Left renal cortex interstitium (tissue), 4 donors: ENCODE data around the gene STAP1. TPM values are rescaled to one million over a fixed set of nuclear protein-coding genes. Genes with fewer than 3 reads are reported as not detected.

Experiments used
- DNase-seq, 4 donors: peaks; one replicate each; pipeline ENCODE4 v3.0.0-alpha.2; 2013; ENCODE audit warnings: low read depth in 4 of 4, low spot score in 2 of 4, missing footprints in 1 of 4
- polyA plus RNA-seq, 4 donors: library from polyadenylated mRNA; unstranded; fragments of 120-200 nt; gene quantifications; one replicate each; pipeline ENCODE4 v1.2.1, GENCODE V29; 2013; ENCODE audit not compliant: insufficient read length in 4 of 4

STAP1 gene
- polyA plus RNA-seq, 4 donors, result 0.13 to 0.24 (median 0.17) TPM

DNA sequence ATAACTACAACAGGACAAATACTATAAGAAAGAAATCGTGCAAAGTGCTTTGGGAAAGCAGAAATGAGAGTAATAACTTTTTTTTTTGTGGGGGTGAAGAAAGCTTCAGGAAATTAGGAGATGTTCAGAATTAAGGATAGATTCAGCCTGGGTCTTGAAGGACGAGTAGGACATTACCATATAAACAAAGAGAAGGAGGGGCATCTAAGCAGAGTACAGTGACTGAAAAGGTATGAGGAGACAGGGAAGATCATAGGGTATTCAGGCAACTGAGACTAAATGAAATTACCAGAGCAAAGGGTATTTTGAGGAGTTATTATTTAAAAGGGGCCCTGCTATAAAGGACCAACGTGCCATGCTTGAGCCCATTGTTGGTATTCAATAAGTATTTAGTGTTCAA, 3.1 kb upstream of the STAP1 start:
- no peak for DNase-seq

DNA sequence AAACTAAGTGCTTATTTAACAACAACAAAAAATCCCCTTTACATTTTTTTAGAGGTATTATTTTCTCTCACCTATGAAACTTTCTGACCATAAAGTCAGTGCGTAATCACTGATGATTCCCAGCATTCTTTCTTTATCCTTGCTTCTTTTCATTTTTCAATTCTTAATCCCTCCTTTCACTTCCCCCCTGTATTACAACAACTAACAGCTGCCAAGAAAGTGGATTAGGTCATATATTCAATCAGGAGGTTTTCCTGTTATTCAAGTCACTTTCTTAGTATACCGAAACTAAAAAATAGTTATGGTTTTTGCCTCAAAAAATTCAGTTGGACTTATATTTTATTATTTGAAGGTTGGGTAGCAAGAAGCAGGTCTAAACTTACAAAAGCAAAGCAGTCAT, 2.1 kb upstream of the STAP1 start:
- no peak for DNase-seq

DNA sequence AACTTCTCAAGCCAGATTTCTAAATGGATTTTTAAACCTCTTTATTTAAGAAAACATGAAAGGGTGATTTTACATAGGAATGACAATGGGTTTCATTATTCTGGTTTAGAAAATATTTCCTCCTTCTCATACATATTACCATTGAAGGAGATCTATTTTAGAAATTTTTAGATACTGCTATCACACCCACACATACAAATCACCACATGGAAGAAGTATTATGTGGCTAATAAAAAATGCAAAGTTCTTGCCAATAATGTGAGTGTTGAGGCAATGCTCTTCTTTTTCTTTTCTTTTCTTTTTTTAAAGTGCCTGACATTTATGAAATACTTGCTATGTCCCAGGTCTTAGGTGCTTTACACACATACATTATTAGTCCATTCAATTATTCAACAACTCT, 6.8 kb downstream of the STAP1 start:
- DNase-seq, result no peak

DNA sequence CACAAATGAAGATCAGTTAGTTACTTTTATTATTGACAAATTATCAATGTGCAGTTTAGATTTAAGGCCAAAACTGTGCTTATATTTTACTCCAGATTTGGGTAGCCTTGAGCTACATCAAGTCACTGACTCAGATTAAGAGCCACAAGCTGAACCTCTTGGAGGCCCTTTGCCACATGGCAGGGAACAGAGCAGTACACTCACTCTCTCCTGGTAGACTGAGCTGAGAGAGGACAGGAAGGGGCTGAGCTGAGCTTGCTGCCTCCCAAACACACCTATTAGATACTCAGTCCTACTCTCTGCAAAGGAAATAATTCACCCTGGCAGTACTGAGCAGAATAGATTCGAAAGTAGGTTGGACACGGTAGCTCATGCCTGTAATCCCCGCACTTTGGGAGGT, 7.8 kb downstream of the STAP1 start:
- no peak for DNase-seq

DNA sequence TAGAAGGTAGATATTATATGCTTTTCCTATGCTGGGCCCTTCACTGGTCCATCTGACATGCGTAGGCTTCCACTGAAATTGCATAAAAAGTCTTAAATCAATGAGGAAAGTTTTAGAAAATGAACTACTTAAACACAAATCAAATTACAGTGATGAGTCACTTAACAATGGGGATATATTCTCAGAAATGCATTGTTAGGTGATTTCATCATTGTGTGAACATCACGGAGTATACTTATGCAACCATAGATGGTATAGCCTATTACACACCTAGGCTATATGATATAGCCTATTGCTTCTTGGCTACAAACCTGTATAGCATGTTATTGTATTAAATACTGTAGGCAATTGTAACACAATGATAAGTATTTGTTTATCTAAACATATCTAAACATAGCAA, 10.3 kb downstream of the STAP1 start:
- no peak for DNase-seq

DNA sequence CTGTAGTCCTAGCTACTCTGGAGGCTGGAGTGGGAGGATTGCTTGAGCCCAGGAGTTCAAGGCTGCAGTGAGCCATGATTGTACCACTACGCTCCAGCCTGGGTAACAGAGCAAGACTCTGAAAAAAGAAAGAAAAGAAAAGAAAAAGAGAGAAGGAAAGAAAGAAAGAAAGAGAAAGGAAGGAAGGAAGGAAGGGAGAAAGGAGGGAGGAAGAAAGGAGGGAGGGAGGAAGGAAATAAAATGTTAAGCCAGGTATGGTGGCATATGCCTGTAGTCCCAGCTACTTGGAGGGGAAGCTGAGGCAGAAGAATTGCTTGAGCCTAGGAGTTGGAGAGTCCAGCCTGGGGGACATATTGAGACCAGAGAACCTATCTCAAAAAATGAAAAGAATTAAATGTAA, 12.0 kb downstream of the STAP1 start:
- no peak for DNase-seq

DNA sequence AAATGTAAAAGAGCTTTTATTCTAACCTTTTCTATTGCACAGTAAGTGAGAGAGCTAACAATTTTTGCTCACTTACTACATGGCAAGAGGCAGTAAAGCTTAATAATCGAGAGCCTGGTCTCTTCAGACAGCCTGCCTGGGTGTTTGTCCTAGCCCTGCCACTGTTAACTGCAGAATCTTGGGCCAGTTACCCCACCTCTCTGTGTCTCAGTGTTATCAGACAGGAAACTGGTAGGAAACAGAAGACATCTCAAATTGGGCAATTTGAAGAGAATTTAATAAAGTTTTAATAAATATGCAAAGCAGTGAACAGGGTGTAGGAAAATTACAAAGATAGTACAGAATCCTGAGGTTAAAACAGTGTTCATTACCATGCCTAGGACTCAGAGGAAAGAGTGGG, 13.4 kb downstream of the STAP1 start:
- DNase-seq, result no peak

DNA sequence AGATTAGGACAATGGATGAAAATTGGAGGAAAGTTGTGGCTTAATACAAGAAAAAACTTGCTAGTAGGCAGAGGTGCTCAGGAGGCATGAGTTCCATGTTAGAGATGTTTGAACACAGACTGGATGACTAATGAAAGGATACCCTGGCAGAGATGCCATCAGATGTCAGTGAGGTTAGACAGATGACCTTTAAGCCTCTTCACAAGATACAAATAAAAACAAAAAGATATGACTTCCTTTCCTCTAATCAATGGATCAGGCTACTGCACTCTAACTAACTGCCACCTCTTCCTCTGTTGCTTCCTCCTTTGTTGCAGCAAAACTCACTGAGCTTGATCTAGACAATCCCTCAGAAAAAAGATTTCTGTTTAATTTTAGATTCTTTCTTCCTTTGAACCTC, 14.7 kb downstream of the STAP1 start:
- DNase-seq, result no peak

DNA sequence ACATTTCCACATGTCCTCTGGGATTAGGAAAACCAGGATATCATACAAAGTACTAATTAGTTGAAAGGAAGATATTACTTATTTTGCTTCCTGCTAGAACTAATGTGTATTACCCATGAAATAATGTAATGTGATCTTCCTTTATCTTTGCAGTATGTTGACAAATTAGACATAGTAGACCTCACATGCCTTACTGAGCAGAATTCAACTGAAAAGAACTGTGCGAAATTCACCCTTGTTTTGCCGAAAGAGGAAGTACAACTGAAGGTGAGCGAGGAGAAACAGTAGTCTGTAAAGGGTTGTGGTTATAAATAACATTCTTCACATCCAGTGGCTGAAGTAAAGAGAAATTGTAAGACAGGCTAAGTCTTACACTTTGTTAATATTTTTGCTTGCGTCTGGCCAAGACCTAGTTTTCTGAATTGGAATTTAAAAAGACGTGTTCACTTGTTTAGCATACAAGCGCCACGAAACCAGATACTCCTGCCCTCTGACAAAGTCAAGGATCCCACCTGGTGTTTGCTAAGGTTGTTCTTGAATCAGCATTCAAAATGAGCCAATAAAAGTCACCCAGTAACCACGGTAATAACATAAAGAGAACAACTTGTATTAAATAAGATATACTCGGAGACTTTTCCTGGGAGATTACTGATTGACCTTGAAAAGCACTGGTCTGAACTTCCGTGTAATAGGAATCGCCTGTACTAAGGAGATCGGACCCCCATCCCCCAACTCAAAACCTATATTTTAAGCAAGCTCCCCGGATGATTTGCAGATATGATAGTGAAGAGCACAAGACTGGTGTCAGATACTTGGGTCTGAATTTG, 16.9 kb downstream of the STAP1 start:
- peak; percentile 9 to 31 (median 15) for DNase-seq

DNA sequence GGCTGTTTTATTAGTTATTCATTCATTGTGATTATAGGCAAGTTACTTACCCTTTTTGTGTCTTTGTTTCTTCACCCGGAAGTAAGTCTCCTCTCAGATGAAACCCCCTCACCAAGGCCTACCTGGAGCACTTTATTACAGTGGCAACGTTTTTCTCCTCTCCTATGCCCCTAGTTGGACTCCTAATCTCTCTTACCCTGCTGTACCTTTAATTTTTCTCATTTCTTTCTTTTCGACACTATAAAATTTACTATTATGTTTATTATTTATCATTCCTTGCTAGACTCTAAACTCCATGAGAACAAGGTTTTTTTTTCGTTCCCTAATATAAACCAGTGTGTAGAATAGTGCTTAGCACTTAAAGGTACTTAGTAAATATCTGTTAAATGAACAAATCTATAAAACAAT, 17.5 kb downstream of the STAP1 start:
- no peak for DNase-seq

DNA sequence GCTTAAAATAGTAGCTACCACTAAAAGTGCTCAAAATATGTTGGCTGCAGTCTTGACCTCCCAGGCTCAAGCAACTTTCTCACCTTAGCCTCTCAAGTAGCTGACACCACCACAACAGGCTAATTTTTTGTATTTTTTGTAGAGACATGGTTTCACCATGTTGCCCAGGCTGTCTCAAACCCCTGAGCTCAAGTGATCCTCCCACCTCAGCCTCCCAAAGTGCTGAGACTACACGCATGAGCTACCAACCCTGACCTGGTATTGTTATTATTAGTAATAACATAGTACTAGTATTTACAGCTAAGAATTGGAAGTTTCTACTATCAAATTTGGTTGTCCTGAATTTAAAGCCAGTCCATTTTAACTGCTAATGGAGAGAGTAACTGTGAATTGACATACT, 18.0 kb downstream of the STAP1 start:
- no peak for DNase-seq

DNA sequence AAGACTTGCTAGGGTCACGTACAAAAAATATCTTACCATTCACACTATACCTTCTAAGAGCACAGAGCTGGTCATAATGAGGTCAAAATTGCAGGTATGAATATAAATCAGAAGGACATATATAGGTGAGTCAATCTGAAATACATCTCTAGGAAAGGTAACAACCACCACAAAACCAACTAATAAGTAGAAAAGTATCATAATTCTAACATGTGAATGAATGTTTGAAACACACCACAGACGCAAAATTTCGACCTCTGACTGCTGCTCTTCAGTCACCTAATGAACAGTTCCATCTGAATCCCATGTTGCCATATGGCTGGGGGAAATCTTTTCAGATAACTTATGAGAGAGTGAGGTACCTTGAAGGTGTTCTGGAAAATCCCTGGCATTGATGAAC, 22.1 kb downstream of the STAP1 start:
- DNase-seq, result no peak

DNA sequence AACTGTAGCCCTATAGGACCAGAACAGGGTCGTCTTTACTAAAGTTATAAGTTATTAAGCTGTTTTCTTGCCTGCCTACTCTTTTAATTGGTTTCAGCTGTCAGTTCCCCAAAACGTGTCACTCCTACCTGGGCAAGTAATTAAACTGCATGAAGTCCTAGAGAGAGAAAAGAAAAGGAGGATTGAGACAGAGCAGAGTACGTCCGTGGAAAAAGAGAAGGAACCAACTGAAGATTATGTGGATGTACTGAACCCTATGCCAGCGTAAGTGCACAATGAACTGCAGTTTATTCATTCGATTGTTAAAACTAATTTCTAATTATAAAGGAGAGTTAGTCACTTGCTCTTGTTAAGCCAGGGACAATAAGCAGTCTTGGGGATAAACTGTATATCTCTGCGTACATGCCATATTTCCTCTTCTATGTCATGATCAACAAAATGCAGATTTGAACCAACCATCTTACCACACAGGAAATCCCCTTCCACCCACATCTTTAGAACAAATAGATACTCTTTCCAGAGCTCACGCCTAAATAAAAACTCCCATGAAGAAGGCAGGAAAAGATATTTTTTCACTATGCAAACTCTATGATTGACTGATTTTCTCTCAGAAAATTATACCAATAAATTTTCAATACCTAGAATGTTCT, 22.8 kb downstream of the STAP1 start:
- DNase-seq, result no peak

DNA sequence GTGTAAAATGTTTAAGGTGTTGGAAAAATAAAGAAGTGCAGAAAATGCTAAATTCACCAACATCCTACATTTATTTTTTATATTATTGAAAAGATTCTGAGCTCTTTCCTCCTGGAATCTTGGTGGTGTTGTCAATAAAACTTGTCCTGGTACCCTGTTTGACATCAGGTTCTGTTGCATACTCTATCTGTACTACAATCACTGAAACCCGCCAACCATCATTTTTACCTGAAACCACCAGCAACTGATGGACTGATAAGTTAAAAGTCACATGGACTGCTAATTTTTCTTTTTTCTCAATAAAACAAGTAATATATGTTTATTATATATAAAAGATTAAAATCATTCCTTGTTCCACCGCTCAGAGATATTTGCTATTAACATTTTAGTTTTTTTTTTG, 23.4 kb downstream of the STAP1 start:
- no peak for DNase-seq

DNA sequence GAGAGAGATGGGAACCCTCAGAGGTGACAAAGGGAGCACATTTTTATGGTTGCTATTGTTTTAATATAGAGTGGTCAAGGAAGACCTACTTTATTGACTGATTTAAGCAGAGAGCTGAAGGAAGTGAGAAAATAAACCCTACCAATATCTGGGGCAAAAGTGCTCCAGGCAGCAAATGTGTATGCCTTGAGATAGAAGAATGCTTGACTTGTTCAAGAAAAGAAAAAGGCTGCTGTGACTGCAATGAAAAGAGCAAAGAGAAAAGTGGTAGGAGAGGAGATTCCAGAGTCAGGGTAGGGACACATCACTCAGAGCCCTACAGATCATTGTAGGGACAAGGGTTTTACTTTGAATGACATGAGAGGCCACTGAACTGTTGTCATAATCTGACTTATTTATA, 26.0 kb downstream of the STAP1 start:
- DNase-seq, result no peak

DNA sequence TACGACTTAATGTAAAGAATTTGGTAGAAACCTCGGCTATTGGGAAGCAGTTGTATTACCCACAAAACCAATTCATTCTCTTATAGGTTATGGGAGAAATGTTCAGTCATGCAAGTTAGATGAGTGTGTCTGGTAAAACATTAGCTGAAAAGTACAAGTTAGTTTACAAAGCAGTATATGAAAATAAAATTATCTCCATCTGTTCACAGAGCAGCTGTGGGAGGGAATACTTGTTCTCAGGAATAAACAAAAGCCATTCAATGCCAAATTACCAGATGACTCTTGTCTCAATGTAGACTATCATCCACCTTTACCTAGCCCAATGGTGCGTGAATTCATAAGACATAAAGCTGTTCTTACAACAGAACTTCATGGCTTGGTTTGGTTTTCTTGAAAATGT, 28.6 kb downstream of the STAP1 start:
- no peak for DNase-seq

DNA sequence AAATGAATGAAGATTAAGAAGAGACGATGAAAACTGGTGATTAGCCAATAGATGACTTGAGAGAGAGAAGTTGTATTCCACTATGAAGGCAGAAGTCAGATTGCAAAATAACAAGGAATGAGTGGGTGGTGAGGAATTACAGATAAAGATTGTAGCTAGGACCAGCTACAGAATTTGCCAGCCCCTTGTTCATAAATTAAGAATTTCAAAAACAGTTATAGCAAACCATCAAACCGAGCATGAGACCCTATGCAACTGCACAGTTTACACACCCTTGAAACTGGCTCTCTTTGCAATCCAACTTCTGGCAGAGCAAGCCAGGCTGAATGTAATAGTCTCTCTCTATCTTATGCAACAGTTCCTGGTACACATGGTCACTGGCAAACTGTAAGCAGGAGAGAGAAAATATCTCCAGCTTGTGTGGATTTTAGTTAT, 35.2 kb downstream of the STAP1 start:
- no peak for DNase-seq

DNA sequence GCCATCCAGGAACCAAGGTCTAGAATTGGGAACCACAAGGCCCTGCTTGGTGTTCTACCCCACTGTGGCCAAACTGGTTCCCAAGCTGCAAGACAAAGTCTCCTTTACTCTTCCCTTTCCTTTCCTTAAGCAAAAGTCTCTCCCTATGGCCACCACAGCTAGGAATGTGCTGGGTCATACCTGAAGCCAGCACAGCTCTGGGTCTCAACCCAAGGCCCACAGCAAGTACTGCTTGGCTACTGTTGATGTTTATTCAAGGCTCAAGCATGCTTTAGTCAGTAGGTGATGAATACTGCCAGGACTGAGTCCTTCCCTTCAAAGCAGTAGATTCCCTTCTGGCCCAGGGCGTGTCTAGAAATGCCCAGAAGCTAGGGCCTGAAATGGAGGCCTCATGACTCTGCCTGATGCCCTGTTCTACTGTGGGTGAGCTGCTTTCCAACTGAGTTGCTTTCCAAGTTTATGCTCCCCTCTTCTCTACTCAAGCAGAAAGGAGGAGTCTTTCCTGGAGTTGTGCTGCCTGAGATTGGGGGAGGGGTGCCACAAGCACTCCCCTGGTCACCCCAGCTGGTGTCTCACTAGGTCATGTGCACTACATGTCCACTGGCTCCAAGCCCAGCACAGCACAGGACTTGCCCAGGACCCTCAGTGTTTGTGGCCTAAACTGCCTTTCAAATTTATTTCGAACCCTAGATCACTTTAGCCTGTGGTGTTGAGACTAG, 44.9 kb downstream of the STAP1 start:
- DNase-seq, result no peak

DNA sequence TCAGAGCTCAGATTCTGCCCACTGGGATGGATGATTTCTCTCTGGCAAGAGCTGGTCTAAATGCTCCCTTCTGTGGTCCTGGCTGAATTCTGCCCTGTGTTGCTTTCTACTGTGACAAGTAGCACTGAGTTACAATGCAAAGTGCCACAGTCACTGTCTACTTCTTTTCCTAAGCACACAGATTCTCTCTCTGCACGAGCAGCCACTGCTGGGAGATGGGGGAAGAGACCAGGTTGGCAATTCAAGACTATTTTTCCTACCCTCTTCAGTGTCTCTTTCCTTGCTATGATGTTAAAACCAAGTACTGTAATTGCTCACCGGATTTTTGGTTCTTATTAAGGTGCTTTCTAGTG, 45.5 kb downstream of the STAP1 start:
- no peak for DNase-seq

DNA sequence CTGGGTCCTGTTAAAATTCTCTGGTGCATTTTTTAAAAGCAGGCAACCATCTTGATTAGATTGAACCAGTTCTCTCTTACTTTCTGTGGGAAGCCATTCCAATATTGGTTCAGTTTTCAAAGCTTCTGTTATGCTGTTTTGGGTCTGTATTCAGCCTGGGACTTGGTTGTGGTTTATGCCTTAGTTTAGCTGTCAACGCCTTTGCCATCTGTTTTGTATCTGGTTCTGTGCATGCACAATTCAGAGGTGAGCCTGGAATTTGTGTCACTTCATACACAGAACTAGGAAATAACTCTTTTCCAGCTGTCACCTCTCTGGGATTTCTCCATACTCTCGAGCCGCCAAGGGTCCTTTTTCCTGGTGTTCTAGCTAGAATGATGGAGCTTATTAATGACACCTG, 46.2 kb downstream of the STAP1 start:
- DNase-seq, result no peak

DNA sequence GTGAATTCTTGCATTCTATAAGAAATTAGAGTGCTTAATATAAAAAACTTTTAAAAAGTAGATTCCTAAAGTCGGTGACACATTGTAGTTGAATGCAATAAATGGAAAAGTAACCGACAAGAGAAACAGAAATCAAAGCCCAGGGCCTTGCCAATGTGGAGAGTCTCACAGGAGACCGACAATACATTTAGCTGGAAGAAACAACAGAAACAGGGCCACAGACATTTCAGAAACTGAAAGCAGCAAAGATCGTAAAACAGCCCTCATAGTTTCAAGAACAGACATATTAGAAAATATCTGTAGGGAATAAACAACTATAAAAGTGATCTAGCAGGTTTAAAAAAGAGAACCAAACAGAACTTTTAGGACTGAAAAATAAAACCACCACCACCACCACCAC, 49.5 kb downstream of the STAP1 start:
- no peak for DNase-seq

DNA sequence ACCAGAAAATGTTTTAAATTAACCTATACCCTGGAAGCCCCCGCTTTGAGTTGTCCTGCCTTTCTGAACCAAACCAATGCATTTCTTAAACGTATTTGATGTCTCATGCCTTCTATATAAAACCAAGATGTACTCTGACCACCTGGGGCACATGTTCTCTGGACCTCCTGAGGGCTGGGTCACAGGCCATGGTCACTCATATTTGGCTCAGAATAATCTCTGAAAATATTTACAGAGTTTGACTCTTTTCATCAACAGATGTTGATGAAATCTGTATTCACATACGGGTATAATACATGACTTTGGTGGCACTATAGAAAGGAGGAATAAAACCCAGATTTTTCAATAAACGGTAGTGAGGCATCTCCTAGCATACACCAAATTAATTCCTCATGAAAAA, 55.7 kb downstream of the STAP1 start:
- DNase-seq, result no peak
